ENCODE data around the gene ZNF474.

GRCh38 chr5:122202952-122203351 lies 73.6 kb downstream of the ZNF474 start:
- TF ChIP-seq CTCF (IDR thresholded peaks at IDR 0.05) (no peak), EZH2 (IDR thresholded peaks at IDR 0.05; ENCODE audit: borderline replicate concordance, insufficient read depth, low read depth, low read length, poor library complexity, severe bottlenecking) (no peak)

All from B cell (primary cell).